ENCODE measurements around the gene WDR77. TPM values are rescaled to one million over a fixed set of nuclear protein-coding genes. Genes with fewer than 3 reads are reported as not detected.

WDR77 gene
- total RNA-seq, 1 experiment from 2014 or later, result 64.5 TPM

DNA sequence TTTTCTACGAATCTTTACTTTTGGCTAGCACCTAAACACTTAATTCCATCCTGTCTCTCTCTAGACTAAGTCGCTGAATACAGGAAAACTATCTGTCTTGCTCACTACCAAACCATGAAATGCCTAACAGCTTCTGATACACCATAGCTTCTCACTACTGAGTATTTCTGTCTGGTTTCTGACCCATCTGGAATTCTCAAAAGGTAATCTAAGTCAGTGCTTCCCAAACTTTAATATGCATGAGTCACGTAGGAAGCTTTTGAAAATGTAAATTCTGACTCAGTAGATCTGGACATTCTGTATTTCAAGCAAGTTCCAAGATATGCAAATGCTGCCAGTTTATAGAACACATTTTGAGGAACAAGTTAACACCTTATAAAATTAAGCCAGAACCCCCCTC, 12.3 kb downstream of the WDR77 start:
- no peak for ATAC-seq
- Mint-ChIP-seq H3K4me1 (no peaks in the 10 kb centered on the region), H3K9me3 (no peaks in the 10 kb centered on the region), H3K27ac (no peak overlapping the region), H3K27me3 (ENCODE audit: low read depth) (no peaks in the 10 kb centered on the region; the same call in 1 of the 2 replicates), H3K4me3 (no peak overlapping the region), H3K36me3 (peaks cover 39% of the 10 kb centered on the region)
- no peak for DNase-seq (ENCODE audit: low spot score)
- POLR2A ChIA-PET, result interaction anchor here (1.2 kb wide), 1 partner anchor 12 kb away, joined by 3 read pairs; the partner anchor contains the start of gene WDR77
- TF ChIP-seq RORB (CRISPR knock-in tag; IDR thresholded peaks at IDR 0.05), result no peak
- TF ChIP-seq ZBTB21 (CRISPR knock-in tag; IDR thresholded peaks at IDR 0.05; ENCODE audit: borderline replicate concordance), result no peak
- TF ChIP-seq JUN (CRISPR knock-in tag; IDR thresholded peaks at IDR 0.05), result no peak
- TF ChIP-seq, protein P1, sequence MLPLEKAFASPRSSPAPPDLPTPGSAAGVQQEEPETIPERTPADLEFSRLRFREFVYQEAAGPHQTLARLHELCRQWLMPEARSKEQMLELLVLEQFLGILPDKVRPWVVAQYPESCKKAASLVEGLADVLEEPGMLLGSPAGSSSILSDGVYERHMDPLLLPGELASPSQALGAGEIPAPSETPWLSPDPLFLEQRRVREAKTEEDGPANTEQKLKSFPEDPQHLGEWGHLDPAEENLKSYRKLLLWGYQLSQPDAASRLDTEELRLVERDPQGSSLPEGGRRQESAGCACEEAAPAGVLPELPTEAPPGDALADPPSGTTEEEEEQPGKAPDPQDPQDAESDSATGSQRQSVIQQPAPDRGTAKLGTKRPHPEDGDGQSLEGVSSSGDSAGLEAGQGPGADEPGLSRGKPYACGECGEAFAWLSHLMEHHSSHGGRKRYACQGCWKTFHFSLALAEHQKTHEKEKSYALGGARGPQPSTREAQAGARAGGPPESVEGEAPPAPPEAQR (CRISPR knock-in tag; IDR thresholded peaks at IDR 0.05), result no peak
- TF ChIP-seq ZNF532 (CRISPR knock-in tag; IDR thresholded peaks at IDR 0.05; ENCODE audit: borderline replicate concordance), result no peak
- TF ChIP-seq TEAD4 (CRISPR knock-in tag; IDR thresholded peaks at IDR 0.05), result no peak
- CTCF ChIA-PET, result no interaction called here

DNA sequence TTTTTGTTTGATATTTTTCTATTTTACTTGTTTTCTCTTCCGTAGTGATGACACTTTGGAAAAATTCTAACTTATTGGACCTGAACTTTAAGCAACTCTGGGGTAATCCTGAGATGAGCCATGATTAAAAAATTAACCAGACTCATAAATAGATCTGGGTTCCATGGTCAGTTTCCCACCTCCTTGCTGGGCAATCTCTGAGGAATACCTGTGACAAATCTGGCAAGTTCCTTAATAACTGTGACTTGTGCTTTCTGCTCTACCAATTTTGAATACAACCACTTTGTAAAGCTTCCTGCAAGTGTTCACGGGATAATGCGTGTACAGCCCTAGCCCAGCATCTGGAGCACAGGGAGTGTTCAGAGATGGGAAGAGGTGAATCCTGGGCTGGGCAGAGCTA, 24.8 kb downstream of the WDR77 start:
- H3K9me3 Mint-ChIP-seq, result no peaks in the 10 kb centered on the region
- CTCF ChIA-PET, result no interaction called here
- no peak for ATAC-seq
- TF ChIP-seq, protein P2, sequence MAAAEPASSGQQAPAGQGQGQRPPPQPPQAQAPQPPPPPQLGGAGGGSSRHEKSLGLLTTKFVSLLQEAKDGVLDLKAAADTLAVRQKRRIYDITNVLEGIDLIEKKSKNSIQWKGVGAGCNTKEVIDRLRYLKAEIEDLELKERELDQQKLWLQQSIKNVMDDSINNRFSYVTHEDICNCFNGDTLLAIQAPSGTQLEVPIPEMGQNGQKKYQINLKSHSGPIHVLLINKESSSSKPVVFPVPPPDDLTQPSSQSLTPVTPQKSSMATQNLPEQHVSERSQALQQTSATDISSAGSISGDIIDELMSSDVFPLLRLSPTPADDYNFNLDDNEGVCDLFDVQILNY (CRISPR knock-in tag; IDR thresholded peaks at IDR 0.05), result no peak
- TF ChIP-seq ZNF281 (CRISPR knock-in tag; IDR thresholded peaks at IDR 0.05) (no peak), ZNF219 (CRISPR knock-in tag; IDR thresholded peaks at IDR 0.05; ENCODE audit: borderline replicate concordance) (no peak), ZNF532 (CRISPR knock-in tag; IDR thresholded peaks at IDR 0.05; ENCODE audit: borderline replicate concordance) (no peak), SOX15 (CRISPR knock-in tag; IDR thresholded peaks at IDR 0.05) (no peak), GABPB1 (CRISPR knock-in tag; IDR thresholded peaks at IDR 0.05) (no peak), JAZF1 (CRISPR knock-in tag; IDR thresholded peaks at IDR 0.05) (no peak), HMGA2 (CRISPR knock-in tag; IDR thresholded peaks at IDR 0.05) (no peak), MLX (CRISPR knock-in tag; IDR thresholded peaks at IDR 0.05) (no peak)
- TF ChIP-seq, protein P3, sequence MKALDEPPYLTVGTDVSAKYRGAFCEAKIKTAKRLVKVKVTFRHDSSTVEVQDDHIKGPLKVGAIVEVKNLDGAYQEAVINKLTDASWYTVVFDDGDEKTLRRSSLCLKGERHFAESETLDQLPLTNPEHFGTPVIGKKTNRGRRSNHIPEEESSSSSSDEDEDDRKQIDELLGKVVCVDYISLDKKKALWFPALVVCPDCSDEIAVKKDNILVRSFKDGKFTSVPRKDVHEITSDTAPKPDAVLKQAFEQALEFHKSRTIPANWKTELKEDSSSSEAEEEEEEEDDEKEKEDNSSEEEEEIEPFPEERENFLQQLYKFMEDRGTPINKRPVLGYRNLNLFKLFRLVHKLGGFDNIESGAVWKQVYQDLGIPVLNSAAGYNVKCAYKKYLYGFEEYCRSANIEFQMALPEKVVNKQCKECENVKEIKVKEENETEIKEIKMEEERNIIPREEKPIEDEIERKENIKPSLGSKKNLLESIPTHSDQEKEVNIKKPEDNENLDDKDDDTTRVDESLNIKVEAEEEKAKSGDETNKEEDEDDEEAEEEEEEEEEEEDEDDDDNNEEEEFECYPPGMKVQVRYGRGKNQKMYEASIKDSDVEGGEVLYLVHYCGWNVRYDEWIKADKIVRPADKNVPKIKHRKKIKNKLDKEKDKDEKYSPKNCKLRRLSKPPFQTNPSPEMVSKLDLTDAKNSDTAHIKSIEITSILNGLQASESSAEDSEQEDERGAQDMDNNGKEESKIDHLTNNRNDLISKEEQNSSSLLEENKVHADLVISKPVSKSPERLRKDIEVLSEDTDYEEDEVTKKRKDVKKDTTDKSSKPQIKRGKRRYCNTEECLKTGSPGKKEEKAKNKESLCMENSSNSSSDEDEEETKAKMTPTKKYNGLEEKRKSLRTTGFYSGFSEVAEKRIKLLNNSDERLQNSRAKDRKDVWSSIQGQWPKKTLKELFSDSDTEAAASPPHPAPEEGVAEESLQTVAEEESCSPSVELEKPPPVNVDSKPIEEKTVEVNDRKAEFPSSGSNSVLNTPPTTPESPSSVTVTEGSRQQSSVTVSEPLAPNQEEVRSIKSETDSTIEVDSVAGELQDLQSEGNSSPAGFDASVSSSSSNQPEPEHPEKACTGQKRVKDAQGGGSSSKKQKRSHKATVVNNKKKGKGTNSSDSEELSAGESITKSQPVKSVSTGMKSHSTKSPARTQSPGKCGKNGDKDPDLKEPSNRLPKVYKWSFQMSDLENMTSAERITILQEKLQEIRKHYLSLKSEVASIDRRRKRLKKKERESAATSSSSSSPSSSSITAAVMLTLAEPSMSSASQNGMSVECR (CRISPR knock-in tag; IDR thresholded peaks at IDR 0.05; ENCODE audit: borderline replicate concordance), result no peak

More for the DNA sequence above, 24.8 kb downstream of the WDR77 start:
- no peak for DNase-seq (ENCODE audit: low spot score)
- Mint-ChIP-seq H3K36me3 (no peaks in the 10 kb centered on the region), H3K4me1 (no peaks in the 10 kb centered on the region), H3K4me3 (no peak overlapping the region), H3K27ac (no peak overlapping the region), H3K27me3 (ENCODE audit: low read depth) (no peaks in the 10 kb centered on the region; the same call in none of the 2 replicates)
- POLR2A ChIA-PET, result no interaction called here

All from WTC11 (cell line).